Panc1 (cell line): ENCODE measurements around the gene CFAP299. TPM values are rescaled to one million over a fixed set of nuclear protein-coding genes. Genes with fewer than 3 reads are reported as not detected.

Experiments
- ATAC-seq: fragments of 200-7000 bp; cut with Tn5 transposase; 2 replicates; pipeline ENCODE4 v1.9.1; 2020; ENCODE audit warnings: mild to moderate bottlenecking, moderate library complexity
- BruUV-seq: library from RNA; stranded (reverse); fragments of 400-500 nt; replicated peaks from 2 replicates; lab custom pipeline; 2021; lab: Mats Ljungman, UMichigan
- CTCF ChIA-PET: fragments of 300-600 bp; sonication (Branson Sonifier 250); formaldehyde crosslinking; loops from one replicate; lab custom pipeline; 2022; ENCODE audit warnings: antibody characterized with exemption; lab: Charles Lee
- POLR2A ChIA-PET: fragments of 300-600 bp; sonication (Branson Sonifier 250); formaldehyde crosslinking; loops from one replicate; lab custom pipeline; 2022; ENCODE audit warnings: antibody characterized with exemption; lab: Charles Lee
- DNase-seq: peaks from one replicate; pipeline ENCODE4 v3.0.0-alpha.2; 2010; ENCODE audit warnings: low read depth, low spot score
- H3K27ac ChIP-seq: 2 replicates; pipeline ENCODE4 v1.5.1; 2011; ENCODE audit warnings: mild to moderate bottlenecking, low read length, inconsistent platforms
- H3K27me3 ChIP-seq: fragments of 200-500 bp; sonication (Bioruptor generic); 2 replicates; pipeline ENCODE4 v1.6.0; 2014; ENCODE audit warnings: low read length, inconsistent platforms; ENCODE audit not compliant: control insufficient read depth, insufficient read depth
- H3K36me3 ChIP-seq: fragments of 200-500 bp; sonication (Bioruptor generic); 2 replicates; pipeline ENCODE4 v1.5.1; 2014; ENCODE audit warnings: inconsistent platforms, mild to moderate bottlenecking, low read length, moderate library complexity; ENCODE audit not compliant: control insufficient read depth, insufficient read depth
- H3K4me1 ChIP-seq: 2 replicates; pipeline ENCODE4 v1.5.1; 2011; ENCODE audit warnings: inconsistent platforms, mild to moderate bottlenecking, low read length, moderate library complexity; ENCODE audit not compliant: control insufficient read depth, insufficient read depth
- H3K4me3 ChIP-seq, 2 experiments: 2 replicates each; pipeline ENCODE4 v1.5.1; 2011 to 2012; ENCODE audit warnings: low read depth in 2 of 2, low read length in 2 of 2, mild to moderate bottlenecking in 2 of 2, inconsistent platforms in 1 of 2, moderate library complexity in 1 of 2
- H3K9me3 ChIP-seq: fragments of 200-500 bp; sonication (Bioruptor generic); 2 replicates; pipeline ENCODE4 v1.5.1; 2014; ENCODE audit warnings: low read depth, mild to moderate bottlenecking, inconsistent platforms, low read length, moderate library complexity; ENCODE audit not compliant: control insufficient read depth, insufficient read depth
- CTCF ChIP-seq: fragments of 450-650 bp; IDR thresholded peaks from 2 replicates; pipeline ENCODE4 v1.5.1; 2017; ENCODE audit warnings: mild to moderate bottlenecking
- POLR2AphosphoS5 ChIP-seq: IDR thresholded peaks from 2 replicates; pipeline ENCODE4 v1.6.1; 2012; ENCODE audit warnings: mild to moderate bottlenecking, low read depth, low read length, moderate library complexity
- REST ChIP-seq, 2 experiments: IDR thresholded peaks; 2 replicates each; pipeline ENCODE4 v1.6.1; 2011 to 2012; ENCODE audit warnings: low read depth in 2 of 2, control low read depth in 1 of 2, low read length in 1 of 2, mild to moderate bottlenecking in 1 of 2, moderate library complexity in 1 of 2; ENCODE audit not compliant: insufficient read depth in 1 of 2
- SIN3A ChIP-seq: IDR thresholded peaks from 2 replicates; pipeline ENCODE4 v1.6.1; 2012; ENCODE audit warnings: low read depth, mild to moderate bottlenecking, low read length, moderate library complexity, borderline replicate concordance; ENCODE audit not compliant: insufficient read depth
- TCF7L2 ChIP-seq: IDR thresholded peaks from 2 replicates; pipeline ENCODE4 v1.6.1; 2011; ENCODE audit warnings: mild to moderate bottlenecking, low read depth, low read length, inconsistent platforms
- in situ Hi-C: cut with HindIII; loops from 2 replicates; pipeline ENCODE4 v1.10.0; 2016; ENCODE audit warnings: low sequenced_read_pairs, low pct_unique_long_range_greater_than_20kb
- intact Hi-C: fragments of 100-400 bp; cut with micrococcal nuclease; formaldehyde crosslinking; loops from one replicate; pipeline ENCODE4 v1.10.0; 2022; ENCODE audit not compliant: unreplicated experiment
- total RNA-seq: library from RNA; stranded (reverse); gene quantifications from one replicate; pipeline ENCODE4 v1.2.1, GENCODE V29; 2021; ENCODE audit not compliant: unreplicated experiment

CFAP299 gene
- total RNA-seq, 1 experiment from 2014 or later: not detected

GRCh38 chr4:80956421-80956820, 620.9 kb downstream of the CFAP299 start:
- Histone ChIP-seq H3K27ac (no peak overlapping the region), H3K4me3 (no peak overlapping the region), H3K27me3 (no peaks in the 10 kb centered on the region), H3K4me1 (no peaks in the 10 kb centered on the region), H3K9me3 (no peaks in the 10 kb centered on the region), H3K36me3 (no peaks in the 10 kb centered on the region)
- no TSS peak for BruUV-seq
- DNase-seq: no peak
- TF ChIP-seq REST (IDR thresholded peaks at IDR 0.05; ENCODE audit: insufficient read depth in 1 of 2, low read depth in 2 of 2, low read length in 1 of 2): no peak
- TF ChIP-seq TCF7L2: no peak
- TF ChIP-seq POLR2AphosphoS5: no peak
- no peak for TF ChIP-seq CTCF
- no peak for TF ChIP-seq SIN3A
- in situ Hi-C loops (no loop called here), intact Hi-C loops (no loop called here)
- ChIA-PET CTCF (no interaction called here), POLR2A (no interaction called here)
- ATAC-seq: no peak

GRCh38 chr4:80963051-80963450, 627.5 kb downstream of the CFAP299 start:
- no peak overlapping the region for H3K4me3 ChIP-seq
- no TSS peak for BruUV-seq
- H3K36me3 ChIP-seq: no peaks in the 10 kb centered on the region
- ChIA-PET CTCF (no interaction called here), POLR2A (no interaction called here)
- no peaks in the 10 kb centered on the region for H3K9me3 ChIP-seq
- no peaks in the 10 kb centered on the region for H3K27me3 ChIP-seq
- no peak for TF ChIP-seq REST (IDR thresholded peaks at IDR 0.05; ENCODE audit: insufficient read depth in 1 of 2, low read depth in 2 of 2, low read length in 1 of 2)
- no peak for TF ChIP-seq POLR2AphosphoS5
- in situ Hi-C loops: no loop called here
- no peaks in the 10 kb centered on the region for H3K4me1 ChIP-seq
- intact Hi-C loops: no loop called here
- ATAC-seq: no peak
- H3K27ac ChIP-seq: no peak overlapping the region
- DNase-seq: no peak
